GM21717 (cell line): ENCODE data around the gene CPA5.
"Not testable (repeated sequence)": the region's sequence is repeated elsewhere in the genome, so short reads cannot be mapped to it uniquely, and the experiment has no call there.

Source experiments
- ATAC-seq: cut with Tn5 transposase; IDR thresholded peaks from one replicate; pipeline ENCODE4 v1.9.1; 2021; ENCODE audit warnings: mild to moderate bottlenecking, moderate library complexity; ENCODE audit not compliant: unreplicated experiment

The CPA5 gene

DNA sequence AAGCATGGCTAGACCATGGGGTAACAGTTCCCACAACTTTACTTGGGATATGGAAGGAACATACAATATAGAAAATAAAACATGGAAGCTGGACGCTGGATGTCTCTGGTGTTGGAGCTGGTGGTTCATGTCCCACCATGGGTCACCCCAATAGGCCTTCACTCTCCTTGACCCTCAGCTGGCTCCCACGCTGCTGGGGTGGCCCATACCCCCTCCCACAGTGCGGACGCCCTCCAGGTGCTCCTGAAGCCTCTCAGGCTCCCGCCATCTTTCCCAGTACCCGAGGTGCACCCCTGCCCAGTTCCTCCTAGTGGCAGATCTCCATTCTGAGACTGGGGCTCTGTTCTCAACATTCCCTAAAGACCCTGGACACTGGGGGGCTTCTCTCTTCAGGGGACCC lies 29.9 kb downstream of the CPA5 start:
- no peak for ATAC-seq

DNA sequence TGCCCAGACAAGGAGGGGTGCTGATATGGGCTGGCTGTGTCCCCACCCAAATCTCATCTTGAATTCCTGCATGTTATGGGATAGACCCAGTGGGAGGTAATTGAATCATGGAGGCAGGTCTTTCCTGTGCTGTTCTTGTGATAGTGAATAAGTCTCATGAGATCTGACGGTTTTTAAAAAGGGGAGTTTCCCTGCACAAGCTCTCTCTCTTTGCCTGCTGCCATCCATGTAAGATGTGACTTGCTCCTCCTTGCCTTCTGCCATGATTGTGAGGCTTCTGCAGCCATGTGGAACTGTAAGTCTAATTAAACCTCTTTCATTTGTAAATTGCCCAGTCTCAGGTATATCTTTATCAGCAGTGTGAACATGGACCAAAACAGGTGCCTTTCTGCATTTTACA lies 31.8 kb downstream of the CPA5 start:
- ATAC-seq, result not testable (repeated sequence)

DNA sequence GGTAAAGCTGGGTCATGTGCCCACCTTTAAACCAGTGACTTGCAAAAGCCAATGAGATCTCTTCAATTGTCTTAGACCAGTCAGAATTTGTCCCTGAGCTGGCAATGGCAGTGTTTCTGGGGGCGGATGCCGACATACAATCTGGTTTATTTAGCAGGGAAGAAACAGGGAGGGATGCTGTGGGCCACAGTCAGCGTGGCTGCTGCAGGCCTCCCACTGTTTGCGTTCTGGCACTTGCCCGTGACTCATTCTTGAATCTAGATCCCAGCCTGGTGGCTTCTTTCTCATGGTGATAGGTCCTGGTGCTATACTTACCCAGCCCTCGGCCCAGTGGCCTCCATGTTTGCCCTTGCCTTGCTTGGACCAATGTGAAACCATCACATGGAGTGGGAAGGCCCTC lies 32.6 kb downstream of the CPA5 start:
- no peak for ATAC-seq

DNA sequence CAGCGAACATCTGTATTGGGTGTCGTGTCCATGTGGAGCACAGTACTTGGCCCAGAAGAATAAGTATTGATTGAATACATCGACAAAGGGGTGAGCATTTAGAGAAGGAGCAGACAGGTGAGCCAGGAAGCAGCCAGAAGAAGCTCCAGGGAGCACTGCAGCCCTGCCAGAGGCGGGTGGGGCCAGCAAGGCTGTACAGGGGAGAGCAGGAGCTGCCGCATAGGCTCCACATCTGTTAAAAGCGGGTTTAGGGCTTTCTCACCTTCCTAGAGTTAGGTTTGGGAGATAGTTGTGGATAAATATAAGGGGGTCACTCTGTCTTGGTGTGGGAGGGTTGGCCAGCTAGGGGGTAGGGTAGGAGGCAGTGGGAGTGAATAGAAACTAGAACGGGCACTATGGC lies 34.4 kb downstream of the CPA5 start:
- no peak for ATAC-seq

DNA sequence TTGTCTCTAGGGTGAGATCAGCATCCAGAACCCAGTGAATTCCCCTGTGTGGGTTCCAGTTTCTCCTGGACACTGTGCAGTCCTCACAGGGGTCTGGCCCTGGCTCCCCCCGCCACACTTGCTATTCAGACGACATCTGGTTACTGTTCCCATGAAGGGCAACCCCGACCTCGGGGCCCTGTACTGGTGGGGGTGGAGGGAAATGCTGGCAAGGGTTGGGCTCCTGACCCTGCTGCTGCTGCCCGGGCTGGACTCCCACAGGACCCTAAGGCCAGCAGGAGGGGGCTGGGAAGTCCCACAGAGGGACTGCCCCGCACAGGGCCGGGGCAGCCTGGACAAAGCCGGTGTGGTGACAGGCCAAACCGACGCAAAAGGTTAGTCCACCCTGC lies 34.9 kb downstream of the CPA5 start:
- ATAC-seq, result no peak

DNA sequence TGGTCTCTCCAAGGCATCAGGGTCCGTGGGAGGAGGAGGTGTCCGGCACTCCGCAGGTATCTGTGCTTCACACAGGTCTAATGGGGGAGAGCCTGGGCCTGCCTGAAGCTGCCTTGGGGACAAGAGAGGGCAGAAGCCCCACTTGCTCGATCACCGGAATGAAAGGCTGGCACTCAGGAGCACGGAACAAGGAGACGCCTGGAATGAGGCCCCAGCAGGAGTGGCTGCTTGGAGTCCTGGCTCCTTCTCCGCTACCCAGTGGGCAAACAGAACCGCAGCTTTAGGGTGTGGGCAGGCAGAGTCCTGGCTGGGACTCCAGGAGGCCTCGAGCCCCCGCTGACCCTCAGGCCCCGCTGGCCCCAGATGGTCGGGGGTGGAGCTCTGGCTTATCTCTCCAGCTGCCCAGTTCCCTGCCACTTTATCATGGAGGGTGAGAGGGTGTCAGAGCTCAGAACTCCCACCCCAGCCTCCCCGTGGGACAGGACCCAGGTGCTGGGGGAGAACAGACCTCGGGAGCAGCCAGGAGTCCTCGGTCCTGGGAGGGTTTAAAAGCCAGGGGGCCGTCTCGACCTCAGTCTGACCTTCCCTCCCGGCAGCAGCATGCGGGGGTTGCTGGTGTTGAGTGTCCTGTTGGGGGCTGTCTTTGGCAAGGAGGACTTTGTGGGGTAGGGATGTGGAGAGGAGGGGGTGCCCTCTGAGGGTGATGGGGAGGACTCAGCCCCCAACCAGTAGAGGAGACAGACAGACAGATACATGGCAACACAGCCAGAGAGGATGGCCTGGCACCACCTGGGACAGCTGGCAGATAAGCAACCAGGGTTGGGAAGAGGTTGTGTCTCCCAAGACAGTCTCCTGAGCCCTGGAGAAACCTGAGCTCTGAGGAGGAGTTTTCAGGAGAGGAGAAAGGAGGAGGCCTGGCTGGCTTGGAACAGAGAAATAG lies 35.6 kb downstream of the CPA5 start, which contains the start of gene CPA1:
TSS of gene CPA1 (plus strand) at position 574 of the 940 bp plus-strand sequence. CDS start at position 601, 27 bp downstream.
- ATAC-seq, result no peak

DNA sequence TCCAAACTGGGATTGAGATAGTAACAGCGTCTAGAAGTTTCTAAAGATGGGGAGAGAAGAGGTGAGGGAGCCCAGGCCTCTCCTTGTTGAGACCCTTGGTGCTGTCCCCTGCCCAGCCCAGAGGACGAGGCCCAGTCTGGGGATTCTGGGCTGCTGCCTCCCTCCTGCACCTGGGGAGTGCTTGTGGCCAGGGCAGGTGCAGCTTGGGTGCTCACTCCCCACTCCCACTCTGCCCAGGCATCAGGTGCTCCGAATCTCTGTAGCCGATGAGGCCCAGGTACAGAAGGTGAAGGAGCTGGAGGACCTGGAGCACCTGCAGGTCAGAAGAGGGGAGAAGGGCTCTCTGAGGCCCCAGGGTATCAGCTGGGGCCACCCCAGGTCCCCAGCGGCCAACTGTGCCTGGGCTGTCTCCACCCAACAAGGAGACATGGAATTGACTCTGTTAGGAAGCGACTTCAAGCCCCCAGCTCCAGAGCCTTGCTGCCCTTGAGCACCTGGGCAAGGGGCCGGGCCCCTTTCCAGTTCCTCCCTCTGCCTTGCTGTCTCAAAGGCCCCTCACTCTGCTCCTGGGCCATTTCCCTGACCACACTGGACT lies 36.3 kb downstream of the CPA5 start:
- ATAC-seq, result no peak

DNA sequence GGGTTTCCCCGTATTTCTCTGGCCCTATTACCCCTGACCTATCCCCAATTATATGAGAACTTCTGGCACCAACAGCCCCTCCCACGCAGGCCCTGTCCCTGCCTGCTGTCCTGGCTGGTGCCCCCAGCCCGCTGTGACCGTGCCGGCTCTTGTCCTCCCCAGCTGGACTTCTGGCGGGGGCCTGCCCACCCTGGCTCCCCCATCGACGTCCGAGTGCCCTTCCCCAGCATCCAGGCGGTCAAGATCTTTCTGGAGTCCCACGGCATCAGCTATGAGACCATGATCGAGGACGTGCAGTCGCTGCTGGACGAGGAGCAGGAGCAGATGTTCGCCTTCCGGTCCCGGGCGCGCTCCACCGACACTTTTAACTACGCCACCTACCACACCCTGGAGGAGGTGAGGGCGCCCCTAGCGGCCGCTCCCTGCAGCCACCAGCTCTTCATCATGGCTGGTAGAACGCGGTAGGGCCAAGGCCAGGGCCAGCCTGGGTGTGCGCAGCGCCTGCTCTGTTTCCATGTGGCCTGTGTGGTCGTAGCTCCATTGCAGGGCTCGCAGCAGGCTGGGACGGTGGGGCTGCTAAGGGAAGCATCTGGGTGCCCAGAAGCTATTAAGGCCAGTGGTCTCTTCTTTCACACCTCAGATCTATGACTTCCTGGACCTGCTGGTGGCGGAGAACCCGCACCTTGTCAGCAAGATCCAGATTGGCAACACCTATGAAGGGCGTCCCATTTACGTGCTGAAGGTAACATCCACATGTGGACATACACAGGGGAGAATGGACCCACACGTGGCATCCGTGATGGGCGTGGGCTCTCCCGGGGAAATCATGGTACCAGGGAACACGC lies 37.1 kb downstream of the CPA5 start:
- no peak for ATAC-seq

DNA sequence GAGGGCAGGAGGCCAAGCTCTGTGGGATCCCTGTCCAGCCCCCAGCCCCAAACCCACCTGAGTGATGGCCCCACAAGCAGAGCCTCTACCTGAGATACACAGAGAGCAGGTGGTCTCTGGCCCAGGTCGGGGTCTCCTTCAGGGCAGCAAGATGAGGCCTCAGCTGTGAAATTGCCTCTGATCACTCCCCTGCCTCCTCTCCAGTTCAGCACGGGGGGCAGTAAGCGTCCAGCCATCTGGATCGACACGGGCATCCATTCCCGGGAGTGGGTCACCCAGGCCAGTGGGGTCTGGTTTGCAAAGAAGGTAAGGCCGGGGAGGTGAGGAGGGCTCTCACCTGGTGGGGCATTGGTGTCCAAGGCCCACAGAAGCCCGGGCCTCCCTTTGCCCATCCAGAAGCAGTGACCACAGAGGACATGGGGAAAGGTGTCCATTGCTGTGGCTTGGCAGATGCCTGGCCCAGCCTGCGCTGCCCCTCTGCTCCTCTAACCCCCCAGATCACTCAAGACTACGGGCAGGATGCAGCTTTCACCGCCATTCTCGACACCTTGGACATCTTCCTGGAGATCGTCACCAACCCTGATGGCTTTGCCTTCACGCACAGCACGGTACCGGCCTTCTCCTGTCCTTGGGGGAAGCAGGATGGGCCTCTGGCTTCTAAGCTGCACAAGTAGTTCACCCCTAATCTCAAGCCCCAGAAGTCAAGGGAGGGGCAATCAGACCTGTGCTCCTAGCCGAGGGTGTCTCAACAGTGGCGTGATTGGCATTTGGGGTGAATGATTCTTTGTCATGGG lies 38.8 kb downstream of the CPA5 start:
- ATAC-seq, result no peak

DNA sequence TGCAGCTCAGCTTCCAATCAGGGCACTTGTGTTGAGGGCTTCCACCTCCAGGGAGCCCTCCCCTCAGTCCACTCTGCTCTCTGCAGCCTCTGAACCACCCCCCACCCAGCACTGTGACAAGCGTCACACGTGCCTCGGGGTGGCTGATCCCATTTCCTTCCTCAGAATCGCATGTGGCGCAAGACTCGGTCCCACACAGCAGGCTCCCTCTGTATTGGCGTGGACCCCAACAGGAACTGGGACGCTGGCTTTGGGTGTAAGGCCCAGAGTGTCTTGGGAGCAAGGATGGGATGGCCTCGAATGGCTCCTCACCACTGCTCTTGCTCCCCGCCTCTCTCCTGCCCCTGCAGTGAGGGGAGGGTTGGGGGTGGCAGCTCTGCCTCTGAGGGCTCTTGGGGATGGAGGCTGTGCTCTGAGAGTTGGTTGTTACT lies 39.8 kb downstream of the CPA5 start:
- no peak for ATAC-seq

DNA sequence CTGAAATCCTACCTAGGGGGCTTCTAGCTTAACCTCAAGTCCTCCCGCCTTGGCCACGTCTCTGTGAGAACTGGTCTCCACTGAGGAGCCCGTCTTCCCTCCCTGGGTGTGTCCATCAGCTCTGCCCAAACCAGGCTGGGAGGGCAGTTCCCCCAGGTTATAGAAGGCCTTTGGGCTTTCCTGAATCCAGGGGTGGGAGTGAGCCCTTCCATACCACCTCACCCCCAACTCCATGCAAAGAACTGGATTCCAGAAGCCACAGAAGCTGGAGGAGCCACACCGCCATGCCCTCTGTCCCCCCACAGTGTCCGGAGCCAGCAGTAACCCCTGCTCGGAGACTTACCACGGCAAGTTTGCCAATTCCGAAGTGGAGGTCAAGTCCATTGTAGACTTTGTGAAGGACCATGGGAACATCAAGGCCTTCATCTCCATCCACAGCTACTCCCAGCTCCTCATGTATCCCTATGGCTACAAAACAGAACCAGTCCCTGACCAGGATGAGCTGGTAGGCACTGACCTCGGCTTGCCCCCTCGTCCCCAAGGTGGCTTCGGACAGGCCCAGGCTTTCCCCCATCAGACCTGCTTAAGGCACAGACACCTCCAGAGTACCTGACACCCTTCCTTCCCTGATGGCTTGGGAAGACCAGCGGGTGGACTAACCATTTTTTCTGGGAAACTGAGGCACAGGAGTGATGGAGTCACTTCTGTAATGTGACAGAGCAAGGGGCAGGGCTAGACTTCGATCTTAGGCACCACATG lies 40.4 kb downstream of the CPA5 start:
- ATAC-seq, result no peak

DNA sequence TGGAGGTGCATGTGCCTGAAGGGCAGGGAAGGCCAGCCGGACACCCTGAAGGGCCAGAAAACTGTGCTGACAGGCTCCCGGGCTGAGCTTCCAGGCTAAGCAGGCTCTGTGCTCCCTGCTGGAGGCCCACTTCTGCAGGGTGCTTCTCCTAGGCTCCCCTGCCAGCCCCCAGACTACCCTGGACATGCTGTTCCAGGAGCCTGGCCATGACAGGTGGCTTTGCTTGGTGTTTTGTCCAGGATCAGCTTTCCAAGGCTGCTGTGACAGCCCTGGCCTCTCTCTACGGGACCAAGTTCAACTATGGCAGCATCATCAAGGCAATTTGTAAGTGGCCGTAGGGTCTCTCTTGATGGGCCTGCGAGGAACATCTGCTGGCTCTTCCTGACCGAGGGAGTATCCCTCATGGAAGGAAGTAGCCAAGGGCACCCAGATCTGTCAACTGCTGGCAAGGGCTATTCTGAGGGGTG lies 41.0 kb downstream of the CPA5 start:
- no peak for ATAC-seq

DNA sequence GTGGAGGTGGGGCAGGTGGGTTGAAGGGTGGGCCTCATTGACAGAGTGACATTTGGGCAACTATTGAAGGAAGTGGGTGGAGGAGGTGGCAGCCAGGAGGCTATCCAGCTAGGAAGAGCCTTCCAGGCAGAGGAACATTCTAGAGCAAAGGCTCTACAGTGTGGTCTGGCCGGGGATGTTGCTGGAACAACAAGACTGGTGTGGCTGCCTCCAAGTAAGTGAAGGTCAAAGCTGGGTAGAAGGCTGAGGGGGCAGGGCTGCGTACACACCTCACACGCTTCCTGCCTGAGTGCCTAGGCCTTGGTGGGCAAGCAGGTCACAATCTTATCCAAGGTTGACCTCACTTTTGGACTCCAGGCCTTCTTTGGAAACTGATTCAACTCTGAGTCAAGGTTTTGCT lies 42.3 kb downstream of the CPA5 start:
- no peak for ATAC-seq

DNA sequence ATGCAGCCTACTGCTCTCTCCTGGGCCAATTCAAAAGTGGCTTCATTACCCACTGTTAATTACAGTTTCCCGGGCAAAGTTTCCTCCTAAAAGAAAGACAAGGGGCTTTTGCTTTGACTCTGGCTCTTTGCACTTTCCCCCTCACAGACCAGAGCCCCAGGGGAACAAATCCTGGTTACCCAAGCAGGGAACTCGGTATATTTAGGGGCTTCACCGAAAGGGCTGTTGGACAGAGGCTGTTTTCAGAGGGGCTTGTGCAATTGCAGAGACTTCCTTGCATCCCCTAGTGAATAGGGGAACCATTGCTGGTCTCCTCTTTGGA lies 42.7 kb downstream of the CPA5 start:
- no peak for ATAC-seq

DNA sequence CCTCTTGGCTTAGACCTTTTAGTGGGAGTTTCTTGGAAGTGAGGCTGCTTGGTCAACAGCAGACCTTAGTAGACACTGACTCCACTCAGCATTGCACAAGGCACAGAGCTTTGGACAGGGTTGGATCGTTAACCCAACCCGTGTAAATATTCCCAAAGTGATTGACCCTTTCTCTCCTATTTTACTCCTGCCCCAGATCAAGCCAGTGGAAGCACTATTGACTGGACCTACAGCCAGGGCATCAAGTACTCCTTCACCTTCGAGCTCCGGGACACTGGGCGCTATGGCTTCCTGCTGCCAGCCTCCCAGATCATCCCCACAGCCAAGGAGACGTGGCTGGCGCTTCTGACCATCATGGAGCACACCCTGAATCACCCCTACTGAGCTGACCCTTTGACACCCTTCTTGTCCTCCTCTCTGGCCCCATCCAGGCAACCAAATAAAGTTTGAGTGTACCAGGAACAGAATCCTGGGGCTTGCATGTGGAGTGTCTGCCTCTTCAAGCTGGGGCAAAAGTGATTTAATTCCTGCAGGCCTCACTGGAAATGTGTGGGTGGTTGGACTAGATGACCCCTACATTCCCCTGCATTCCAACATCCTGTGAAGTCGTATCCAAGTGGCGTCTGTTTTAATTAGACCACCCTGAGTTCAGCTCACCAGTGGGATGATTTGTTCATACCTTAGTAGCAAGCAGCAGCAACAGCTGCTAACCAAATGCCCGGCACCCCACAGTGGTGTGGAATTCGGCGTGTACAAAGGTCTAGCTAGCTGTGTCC lies 43.2 kb downstream of the CPA5 start:
- no peak for ATAC-seq

DNA sequence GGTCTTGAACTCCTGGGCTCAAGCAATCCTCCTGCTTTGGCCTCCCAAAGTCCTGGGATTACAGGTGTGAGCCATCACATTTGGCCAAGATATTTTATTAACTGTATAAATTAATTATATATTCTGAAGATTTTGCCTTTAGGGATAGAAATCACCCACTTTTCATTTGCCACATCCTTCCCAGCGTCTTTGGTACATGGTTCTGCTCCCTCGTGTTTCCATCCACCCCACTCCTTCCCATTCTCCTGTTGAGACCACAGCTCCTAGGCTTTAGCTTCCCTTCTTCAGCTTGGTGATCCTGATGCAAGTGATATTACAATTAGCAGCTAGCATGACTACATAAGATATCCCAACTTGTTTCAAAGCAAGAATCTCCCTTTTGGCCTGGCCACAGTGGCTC lies 44.1 kb downstream of the CPA5 start:
- ATAC-seq, result no peak

DNA sequence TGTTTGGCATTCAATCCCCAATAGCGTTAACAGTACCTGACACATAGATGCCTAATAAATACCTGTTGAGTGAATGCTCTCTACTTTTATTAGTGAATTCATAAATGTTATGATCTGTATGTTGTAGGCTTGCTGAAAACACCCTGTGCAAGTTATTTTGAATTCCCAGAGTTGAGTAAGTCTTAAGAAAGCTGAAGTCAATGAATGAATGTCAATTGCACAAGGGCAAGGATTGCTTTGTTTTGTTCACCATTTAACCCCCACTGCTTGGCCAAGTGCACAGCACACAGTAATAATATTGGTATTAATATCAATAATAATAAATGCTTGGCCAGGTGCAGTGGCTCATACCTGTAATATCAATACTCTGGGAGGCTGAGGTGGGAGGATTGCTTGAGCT lies 45.9 kb downstream of the CPA5 start:
- ATAC-seq, result no peak

DNA sequence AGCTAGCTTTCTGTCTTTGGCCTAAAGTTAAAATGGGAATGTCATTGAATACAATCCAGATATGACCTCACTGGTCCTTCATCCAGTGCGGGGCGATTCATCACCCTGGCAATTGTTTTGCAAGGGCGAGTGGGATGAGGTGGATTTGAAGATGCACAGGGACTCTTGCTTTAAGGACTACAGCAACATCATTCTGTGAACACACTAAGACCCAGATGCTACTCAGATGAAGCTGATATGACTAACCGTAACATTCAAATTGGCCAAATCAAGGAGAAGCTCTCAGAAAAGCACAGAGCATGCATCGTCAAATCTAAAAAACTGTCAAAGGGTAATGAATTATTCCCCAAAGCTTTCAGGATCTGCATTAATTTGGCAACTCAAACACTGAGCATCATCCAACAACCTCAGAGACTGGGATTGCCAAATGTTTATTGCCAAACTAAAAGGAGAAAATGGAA lies 48.5 kb downstream of the CPA5 start:
- ATAC-seq, result no peak

DNA sequence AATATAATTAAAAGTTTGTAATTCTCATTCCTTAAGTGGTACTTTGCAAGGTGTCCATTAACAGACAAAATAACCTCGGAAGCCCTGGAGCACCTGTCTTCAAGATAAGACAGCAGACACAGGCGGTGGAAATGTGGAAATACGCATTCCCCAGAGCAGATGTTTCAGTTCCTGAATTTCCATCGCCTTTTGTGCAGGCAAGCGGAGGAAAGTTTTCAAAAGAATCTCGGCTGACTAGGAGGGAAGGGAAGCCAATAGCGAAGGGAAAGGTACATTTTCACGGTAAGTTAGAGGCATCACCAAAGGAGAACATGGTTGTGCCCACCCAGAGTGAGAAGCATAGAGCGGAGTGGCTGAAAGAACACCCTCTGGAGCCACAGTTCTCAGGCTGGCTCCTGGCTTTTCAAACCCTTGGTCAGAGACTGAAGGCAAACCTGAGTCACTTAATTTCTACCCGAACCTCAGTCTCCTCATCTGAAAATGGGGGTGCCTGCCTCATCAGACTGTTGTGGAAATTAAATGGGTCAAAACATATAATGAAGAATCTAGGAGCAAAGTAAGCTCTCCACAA lies 49.3 kb downstream of the CPA5 start:
- no peak for ATAC-seq
